Measurements from ENCODE around the gene FSIP1.

FSIP1 gene

GRCh38 chr15:39645138-39645975, 137.3 kb downstream of the FSIP1 start:
- DNase-seq (ENCODE audit: low read depth): no peak

DNA sequence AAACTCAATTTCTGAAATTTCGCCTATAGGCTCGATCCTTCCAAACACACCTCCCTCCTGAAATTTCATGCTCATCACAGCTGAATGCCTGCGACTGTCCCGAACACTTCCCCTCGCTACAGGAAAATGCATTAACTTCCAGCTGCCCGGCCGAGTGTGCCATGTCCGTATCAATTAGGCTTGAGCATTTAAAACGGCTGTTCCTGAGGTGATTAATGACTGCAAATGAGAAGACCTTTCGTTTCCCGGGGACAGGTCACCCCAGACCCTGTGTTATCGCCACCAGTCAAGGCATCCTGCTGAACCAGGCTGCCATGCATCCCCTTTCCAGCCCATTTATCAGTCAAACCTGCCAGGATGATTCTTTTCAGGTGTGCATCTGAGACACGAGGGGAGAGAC, 138.5 kb downstream of the FSIP1 start:
- no peak for DNase-seq (ENCODE audit: low read depth)

DNA sequence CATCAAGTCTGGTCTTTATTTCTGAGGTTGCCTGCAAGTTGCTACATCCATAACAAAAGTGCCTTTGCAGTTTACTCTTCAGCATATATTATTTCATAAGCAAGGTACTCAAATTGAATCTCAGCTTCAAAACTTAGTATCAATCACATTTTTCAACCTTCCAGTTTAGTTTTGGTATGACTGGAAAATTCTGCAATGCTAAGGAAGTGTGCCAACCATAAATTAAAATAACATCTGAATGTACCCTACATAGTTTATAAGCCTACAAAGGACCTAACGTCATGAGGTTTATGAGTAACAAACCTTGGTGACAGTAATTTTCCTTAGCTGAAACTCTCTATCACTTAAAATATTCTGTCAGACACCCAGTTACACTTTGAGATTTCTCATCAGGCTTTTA, 138.9 kb downstream of the FSIP1 start:
- no peak for DNase-seq (ENCODE audit: low read depth)

DNA sequence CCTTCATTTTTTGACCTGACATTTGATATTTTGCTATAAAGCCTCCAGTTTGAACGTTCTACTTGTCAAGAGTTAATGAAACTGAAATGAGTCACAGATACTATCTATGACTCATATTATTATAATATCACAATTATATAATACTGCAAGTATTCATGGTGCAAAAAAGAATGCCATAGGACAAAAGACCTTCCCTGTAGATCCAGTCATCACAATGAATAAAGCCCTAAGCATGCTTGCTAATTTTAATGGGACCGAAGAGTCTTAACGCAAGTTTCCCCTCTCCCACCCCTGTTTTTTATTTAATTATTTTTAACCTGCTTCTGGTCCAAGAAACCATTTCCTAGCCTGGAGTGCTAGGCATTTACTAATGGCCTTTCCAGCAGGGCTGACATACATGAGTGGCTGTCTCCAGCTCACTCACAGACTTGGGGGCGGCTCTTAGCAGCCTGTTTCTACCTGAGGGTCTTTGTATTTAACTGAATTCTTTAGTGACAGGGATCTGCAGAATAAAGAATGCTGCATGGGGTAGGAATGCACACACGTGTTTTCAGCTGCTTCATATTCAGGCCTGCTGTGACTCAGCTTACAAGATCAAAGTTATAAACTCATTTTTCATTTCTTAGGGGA, 140.5 kb downstream of the FSIP1 start:
- DNase-seq (ENCODE audit: low read depth): no peak

- no peak for DNase-seq (ENCODE audit: low read depth)
Observed at GRCh38 chr15:39641191-39641889, 141.3 kb downstream of the FSIP1 start.

GRCh38 chr15:39640665-39641064, 142.0 kb downstream of the FSIP1 start:
- DNase-seq (ENCODE audit: low read depth): no peak

DNA sequence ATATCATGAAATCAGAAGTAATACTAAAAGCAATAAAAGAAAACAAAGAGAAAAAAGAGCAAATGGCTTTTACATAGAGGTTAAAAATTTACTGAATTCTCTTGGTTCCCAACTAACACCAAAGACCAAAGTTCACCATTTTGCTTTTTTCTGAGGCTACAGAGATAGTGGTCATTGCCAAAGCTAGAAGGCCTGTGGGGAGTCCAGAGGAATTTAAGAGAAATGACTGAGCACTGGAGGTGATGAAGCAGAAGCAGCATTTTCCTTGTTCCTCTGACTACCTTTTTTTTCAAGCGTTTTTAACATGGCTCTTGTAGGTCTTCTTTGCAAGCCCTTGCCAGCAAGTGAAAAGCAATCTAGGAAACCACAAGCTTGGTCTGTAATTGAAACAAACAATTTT, 143.6 kb downstream of the FSIP1 start:
- DNase-seq (ENCODE audit: low read depth): no peak

DNA sequence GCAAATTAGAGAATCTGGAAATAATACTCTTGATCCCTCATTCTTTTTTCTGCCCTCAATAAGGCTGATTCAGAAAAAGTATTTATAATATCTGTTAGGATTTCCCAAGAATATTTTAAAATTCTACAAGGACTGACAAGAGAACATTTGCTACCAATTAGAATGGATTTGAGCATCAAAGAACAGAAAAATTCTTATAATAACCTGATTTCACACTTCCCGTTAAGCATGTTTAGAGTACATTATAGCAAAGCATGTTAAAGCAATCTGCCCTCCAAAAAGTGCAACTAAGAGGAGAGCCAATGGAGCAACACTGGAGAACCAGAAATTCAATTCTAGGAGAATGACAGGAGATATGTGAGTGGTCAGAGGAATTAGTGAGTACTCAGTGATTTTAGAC, 144.6 kb downstream of the FSIP1 start:
- no peak for DNase-seq (ENCODE audit: low read depth)

DNA sequence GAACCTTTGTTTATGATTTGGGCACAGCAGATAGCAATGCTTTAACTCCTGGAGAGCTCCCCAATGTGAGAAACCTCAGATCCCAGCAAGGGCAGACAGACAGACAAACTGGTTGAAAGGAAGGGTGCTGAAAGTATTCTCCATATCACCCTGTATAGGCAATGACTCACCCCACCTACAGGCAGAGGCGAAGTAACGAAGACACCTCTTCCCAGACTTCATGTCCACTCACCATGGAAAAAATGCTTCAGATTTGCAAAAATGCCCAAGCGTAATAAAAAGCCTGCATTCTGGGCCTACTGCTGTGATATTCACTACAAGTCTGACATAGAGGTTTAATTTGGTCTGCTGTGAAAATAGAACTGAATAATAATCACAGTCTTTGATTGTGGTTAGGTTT, 151.3 kb downstream of the FSIP1 start:
- no peak for DNase-seq (ENCODE audit: low read depth)

- DNase-seq (ENCODE audit: low read depth): no peak
Observed at GRCh38 chr15:39629906-39630305, 152.7 kb downstream of the FSIP1 start.

- DNase-seq (ENCODE audit: low read depth): peak; percentile 38
Observed at GRCh38 chr15:39629371-39629770, 153.3 kb downstream of the FSIP1 start.

GRCh38 chr15:39628546-39629257, 153.9 kb downstream of the FSIP1 start:
- DNase-seq (ENCODE audit: low read depth): no peak

DNA sequence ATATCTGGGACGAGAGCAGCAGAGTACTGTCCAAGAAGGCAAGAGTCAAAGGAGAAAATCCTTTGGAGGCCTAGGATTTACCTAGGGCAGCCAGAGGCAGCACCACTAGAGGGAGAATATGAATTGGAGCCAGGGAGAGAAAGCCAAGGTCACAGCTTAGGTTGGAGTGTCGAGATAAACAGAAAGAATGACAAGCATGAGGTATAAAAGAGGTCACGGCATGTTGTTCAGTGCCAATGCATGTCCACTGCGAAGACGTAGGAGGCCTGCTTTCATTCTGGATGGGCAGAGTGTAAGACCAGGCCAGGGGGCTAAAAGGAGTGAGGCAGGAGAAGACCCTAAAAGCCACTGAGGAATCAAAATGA, 154.5 kb downstream of the FSIP1 start:
- no peak for DNase-seq (ENCODE audit: low read depth)

DNA sequence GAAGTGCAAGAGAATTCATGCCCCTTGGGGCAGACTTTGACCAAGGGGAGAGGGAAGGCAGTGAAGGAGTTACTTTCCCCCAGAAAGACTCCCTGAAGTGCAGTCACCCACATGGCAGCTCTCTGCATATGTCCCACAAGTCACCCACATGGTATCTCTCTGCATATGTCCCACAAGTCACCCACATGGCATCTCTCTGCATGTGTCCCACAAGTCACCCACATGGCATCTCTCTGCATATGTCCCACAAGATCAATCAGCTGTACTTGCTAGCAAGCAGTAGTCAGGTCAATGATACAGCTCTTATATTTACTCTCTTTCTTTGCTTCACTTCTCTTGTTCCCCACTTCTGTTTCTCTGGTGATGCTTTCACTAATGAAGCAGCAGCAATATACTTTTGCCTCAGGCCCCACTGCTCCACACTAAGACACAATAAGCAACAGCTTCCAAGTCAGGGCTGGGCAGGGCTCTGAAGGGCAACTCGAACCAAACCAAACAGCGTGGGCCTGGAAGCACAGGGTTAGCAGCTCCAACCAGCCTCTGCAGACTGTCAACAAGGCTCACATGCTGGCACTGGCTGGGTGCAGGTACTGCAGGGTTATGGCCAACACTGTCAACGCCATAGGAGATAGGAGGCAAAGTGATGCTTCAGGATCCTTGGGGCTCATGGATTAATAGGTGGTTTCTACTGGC, 155.0 kb downstream of the FSIP1 start:
- no peak for DNase-seq (ENCODE audit: low read depth)

GRCh38 chr15:39625856-39626255, 156.8 kb downstream of the FSIP1 start:
- DNase-seq (ENCODE audit: low read depth): no peak

DNA sequence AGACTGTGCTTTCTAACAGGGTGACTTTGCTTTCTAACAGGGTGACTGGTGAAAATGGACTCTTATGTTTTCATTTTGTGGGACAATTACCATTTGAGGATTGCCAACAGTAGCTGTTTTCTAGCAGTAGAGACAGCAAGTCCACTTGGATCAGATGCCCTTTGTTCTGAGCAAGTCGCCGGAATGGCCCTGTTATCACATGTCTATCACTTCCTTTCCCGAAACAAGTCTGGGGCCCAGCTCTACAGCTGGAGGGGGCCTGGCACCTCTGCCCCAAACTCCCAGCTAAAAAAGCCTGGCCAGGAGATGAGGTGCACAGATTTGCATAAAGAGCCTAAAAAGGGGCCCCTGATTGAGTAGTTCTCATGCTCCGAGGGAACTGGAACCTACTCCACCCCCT, 157.2 kb downstream of the FSIP1 start:
- DNase-seq (ENCODE audit: low read depth): no peak

DNA sequence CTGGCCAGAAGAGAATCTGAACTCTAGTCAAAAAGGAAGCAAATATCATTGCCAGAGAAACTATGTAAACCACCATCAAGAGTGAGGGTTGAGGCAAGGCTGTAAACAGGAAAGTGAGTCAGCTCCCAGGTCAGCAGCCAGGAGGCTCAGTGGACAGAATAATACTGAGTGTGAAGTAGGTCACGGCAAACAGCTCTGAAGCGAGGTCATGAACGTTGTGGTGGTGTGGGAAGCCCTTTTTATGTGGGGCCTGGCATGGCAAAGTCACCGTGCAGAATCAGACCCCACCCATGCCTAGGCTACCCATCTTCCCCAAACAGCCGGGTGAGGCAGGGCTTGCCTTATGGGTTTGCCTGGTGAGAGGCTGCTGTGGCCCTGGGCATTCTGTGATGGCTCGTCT, 157.8 kb downstream of the FSIP1 start:
- DNase-seq (ENCODE audit: low read depth): peak; percentile 34

- DNase-seq (ENCODE audit: low read depth): no peak
Observed at GRCh38 chr15:39623529-39623931, 159.1 kb downstream of the FSIP1 start.

- DNase-seq (ENCODE audit: low read depth): no peak
Observed at GRCh38 chr15:39622660-39623516, 159.8 kb downstream of the FSIP1 start.

DNA sequence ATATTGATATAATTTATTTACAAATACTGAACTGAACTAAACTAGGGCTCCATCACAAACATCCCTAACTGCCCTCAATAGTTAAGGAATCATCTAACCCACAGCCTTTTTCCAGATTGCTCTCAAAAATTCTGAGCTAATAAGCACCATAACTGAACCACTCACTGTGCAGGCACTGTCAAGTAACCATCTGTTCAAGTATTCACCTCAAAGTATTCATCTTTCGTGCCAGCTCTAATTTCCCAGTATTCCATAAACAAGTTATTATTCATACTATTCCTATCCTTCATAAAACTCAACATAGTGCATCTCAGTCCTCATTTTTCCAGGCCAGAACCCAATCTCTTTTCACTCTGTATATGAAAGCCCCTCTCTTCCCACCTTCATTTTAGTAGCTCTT, 160.7 kb downstream of the FSIP1 start:
- DNase-seq (ENCODE audit: low read depth): no peak

DNA sequence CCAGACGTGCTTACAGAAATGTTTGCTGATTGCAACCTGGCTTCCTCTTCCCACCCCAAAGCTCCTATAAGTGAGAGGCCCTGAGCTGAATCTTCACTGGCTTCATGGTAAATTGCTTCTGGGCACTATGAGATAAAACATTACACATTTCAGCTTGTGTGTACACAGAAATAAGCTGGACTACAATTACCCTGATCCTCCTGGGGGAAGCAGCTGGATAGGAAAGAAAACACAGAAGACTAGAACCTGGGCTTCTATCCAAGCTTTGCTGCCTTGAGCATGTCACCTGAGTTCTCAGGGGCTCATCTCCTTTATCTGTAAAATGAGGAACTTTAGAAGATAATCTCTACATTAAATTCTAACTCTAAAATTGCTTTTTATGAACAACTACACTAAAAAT, 161.4 kb downstream of the FSIP1 start:
- no peak for DNase-seq (ENCODE audit: low read depth)
